MM.1S (cell line): ENCODE results near the gene ADRB2.

Experiments used
- EZH2 ChIP-seq: fragments of 300-600 bp; sonication (generic); optimal IDR thresholded peaks from 2 replicates; pipeline ENCODE3; 2017; ENCODE audit warnings: low read depth, mild to moderate bottlenecking, antibody characterized with exemption, low read length, mixed read lengths
- EZH2phosphoT487 ChIP-seq: fragments of 300-600 bp; sonication (generic); IDR thresholded peaks from 2 replicates; pipeline ENCODE4 v1.6.1; 2018; ENCODE audit warnings: antibody characterized with exemption, low read length
- TF ChIP-seq, protein P1 (sequence below): fragments of 300-600 bp; sonication (generic); IDR thresholded peaks from 2 replicates; pipeline ENCODE4 v1.5.1; 2016; ENCODE audit warnings: antibody characterized with exemption, low read length, mixed read lengths

- TF ChIP-seq, protein P1, sequence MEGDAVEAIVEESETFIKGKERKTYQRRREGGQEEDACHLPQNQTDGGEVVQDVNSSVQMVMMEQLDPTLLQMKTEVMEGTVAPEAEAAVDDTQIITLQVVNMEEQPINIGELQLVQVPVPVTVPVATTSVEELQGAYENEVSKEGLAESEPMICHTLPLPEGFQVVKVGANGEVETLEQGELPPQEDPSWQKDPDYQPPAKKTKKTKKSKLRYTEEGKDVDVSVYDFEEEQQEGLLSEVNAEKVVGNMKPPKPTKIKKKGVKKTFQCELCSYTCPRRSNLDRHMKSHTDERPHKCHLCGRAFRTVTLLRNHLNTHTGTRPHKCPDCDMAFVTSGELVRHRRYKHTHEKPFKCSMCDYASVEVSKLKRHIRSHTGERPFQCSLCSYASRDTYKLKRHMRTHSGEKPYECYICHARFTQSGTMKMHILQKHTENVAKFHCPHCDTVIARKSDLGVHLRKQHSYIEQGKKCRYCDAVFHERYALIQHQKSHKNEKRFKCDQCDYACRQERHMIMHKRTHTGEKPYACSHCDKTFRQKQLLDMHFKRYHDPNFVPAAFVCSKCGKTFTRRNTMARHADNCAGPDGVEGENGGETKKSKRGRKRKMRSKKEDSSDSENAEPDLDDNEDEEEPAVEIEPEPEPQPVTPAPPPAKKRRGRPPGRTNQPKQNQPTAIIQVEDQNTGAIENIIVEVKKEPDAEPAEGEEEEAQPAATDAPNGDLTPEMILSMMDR, result no peak
- TF ChIP-seq EZH2phosphoT487 (no peak), EZH2 (no peak)
Observed at GRCh38 chr5:148804393-148804792, 22.0 kb upstream of the ADRB2 start.
